ENCODE measurements around the gene OMP. TPM values are rescaled to one million over a fixed set of nuclear protein-coding genes. Genes with fewer than 3 reads are reported as not detected.

The OMP gene
- total and polyA plus RNA-seq, 2 experiments from 2014 or later: not detected

GRCh38 chr11:77152846-77153245, 50.2 kb downstream of the OMP start:
- Histone ChIP-seq H3K9me2 (replicated peaks; ENCODE audit: insufficient read depth) (no peaks in the 10 kb centered on the region), H2AFZ (no peak overlapping the region), H4K20me1 (ENCODE audit: insufficient read depth, poor library complexity, severe bottlenecking) (no peaks in the 10 kb centered on the region), H3K9me3 (ENCODE audit: low read depth) (no peaks in the 10 kb centered on the region), H3K27ac (no peak overlapping the region), H3K79me2 (no peaks in the 10 kb centered on the region), H3K4me2 (no peak overlapping the region), H3K4me3 (no peak overlapping the region), H3K36me3 (replicated peaks; ENCODE audit: insufficient read depth, low read depth) (no peaks in the 10 kb centered on the region), H3K27me3 (no peaks in the 10 kb centered on the region), H3K4me1 (ENCODE audit: insufficient read depth) (peaks cover 14% of the 10 kb centered on the region)
- DNase-seq (ENCODE audit: low spot score): no peak
- no peak for TF ChIP-seq EZH2 (IDR thresholded peaks at IDR 0.05; ENCODE audit: borderline replicate concordance)
- no peak for TF ChIP-seq CTCF (IDR thresholded peaks at IDR 0.05; ENCODE audit: poor library complexity)
- no peak for TF ChIP-seq EZH2phosphoT487 (IDR thresholded peaks at IDR 0.05; ENCODE audit: low read depth, severe bottlenecking, unreplicated experiment)
- 75% methylated on average over 6 of the region's 6 CpGs for WGBS (ENCODE audit: low lambda C conversion rate, missing lambda C conversion rate)

Other genes starting within 250 kb of the OMP start
- gene ACER3, start 241.9 kb upstream of the OMP start, total RNA-seq: 17.1 and 28.5 TPM in 2 replicates
- 14.9 and 18.3 TPM in 2 replicates for gene ACER3, start 241.9 kb upstream of the OMP start, polyA plus RNA-seq
- gene B3GNT6, start 68.4 kb upstream of the OMP start, total RNA-seq: 0.12 and 0.33 TPM in 2 replicates
- gene B3GNT6, start 68.4 kb upstream of the OMP start, polyA plus RNA-seq: not detected in 2 replicates
- gene CAPN5, start 35.9 kb upstream of the OMP start, total RNA-seq: 25.2 and 29.1 TPM in 2 replicates
- gene CAPN5, start 35.9 kb upstream of the OMP start, polyA plus RNA-seq: 28.8 and 34.6 TPM in 2 replicates
- 6.4 and 9.8 TPM in 2 replicates for gene MYO7A, start 25.4 kb downstream of the OMP start, total RNA-seq
- 10.1 and 12.6 TPM in 2 replicates for gene MYO7A, start 25.4 kb downstream of the OMP start, polyA plus RNA-seq
- gene GDPD4, start 198.8 kb downstream of the OMP start, total RNA-seq: 0.20 and 0.47 TPM in 2 replicates
- 0.57 and 1.1 TPM in 2 replicates for gene GDPD4, start 198.8 kb downstream of the OMP start, polyA plus RNA-seq